Thyroid gland (tissue), 4 donors: ENCODE data around the gene KIF3B.

Source experiments
- CTCF ChIP-seq, 6 experiments: fragments of 200-600 bp in 3 of 6; fragments of 450-650 bp in 3 of 6; sonication (generic) in 3 of 6; IDR thresholded peaks; one replicate each; pipeline ENCODE4 v1.5.1; 2016 to 2019; ENCODE audit warnings: antibody characterized with exemption in 6 of 6, mild to moderate bottlenecking in 2 of 6, inconsistent platforms in 1 of 6, moderate library complexity in 1 of 6
- POLR2A ChIP-seq, 2 donors: fragments of 450-650 bp; IDR thresholded peaks; one replicate each; pipeline ENCODE4 v1.6.1; 2017; ENCODE audit warnings: antibody characterized with exemption in 2 of 2, mild to moderate bottlenecking in 2 of 2, moderate library complexity in 1 of 2

- no peak for TF ChIP-seq CTCF (IDR thresholded peaks at IDR 0.05)
- no peak for TF ChIP-seq POLR2A (IDR thresholded peaks at IDR 0.05)
These were observed 61.7 kb downstream of the KIF3B start for GRCh38 chr20:32339116-32339515.
